Stimulated activated CD4-positive, alpha-beta T cell treated with anti-CD3 and anti-CD28 coated beads, Interleukin-2, amount 100 ng/mL, for 48 hours (primary cell): Measurements from ENCODE around the gene USP7.
"Not testable (repeated sequence)": the region's sequence is repeated elsewhere in the genome, so short reads cannot be mapped to it uniquely, and the experiment has no call there.

ENCODE experiments used
- DNase-seq, 2 donors: peaks; one replicate each; pipeline ENCODE4 v3.0.0-alpha.2; 2020

The USP7 gene

GRCh38 chr16:8898660-8899318 is 64.9 kb downstream of the USP7 start:
- DNase-seq = no peak

- no peak for DNase-seq
Observed at GRCh38 chr16:8894736-8895334, 68.9 kb downstream of the USP7 start.

DNA sequence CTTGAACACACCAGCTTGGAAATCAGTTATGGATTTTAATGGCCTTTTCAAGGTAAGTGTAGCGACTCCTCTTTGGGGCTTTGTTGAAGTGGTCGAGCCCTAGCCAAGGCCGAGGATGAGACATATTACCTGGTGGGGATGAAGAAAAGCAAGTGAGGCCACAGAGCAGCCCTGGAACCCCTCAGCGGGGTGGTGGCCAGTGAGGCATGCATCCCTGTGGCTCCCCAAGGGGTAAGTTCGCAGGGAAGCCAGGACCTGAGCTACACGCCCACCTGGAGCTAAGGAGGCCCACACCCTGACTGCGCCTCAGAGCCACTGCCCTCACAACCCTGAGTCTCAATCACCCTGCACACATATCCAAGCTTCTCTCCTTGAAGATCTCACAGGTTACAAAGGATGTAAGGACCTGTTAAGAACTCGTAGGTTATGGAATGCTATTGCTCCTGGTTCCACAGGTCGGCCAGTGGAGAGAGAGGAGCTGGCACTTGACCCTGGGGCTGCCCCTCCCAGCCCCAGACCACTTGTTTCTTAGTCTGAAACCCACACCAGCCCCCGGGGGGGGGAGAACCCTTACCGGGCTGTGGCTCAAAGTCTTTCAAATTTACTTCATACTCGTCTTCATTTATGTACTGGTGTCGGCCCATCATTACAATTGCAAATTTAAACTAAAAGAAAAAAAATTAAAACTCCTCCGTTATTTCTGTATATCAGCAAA is 69.6 kb downstream of the USP7 start:
- DNase-seq = no peak

DNA sequence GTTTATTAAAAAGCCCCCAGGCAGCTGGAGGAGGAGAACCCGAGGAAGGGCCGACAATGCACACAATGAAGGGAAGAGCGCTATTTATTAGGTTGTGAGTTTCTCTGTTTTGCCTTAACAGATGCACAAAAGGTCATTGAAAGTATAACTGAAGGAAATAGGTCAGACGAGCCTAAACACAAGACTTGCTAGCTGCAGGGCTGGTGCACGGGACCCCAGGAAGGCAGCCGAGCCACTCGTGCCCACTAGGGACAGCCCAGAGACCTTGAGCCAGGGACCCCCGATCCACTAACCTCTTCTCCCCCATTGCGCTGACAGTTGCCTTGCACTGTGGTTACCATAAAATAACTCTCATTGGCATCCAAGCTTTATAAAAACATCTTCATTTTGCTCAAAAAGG is 70.3 kb downstream of the USP7 start:
- no peak for DNase-seq

DNA sequence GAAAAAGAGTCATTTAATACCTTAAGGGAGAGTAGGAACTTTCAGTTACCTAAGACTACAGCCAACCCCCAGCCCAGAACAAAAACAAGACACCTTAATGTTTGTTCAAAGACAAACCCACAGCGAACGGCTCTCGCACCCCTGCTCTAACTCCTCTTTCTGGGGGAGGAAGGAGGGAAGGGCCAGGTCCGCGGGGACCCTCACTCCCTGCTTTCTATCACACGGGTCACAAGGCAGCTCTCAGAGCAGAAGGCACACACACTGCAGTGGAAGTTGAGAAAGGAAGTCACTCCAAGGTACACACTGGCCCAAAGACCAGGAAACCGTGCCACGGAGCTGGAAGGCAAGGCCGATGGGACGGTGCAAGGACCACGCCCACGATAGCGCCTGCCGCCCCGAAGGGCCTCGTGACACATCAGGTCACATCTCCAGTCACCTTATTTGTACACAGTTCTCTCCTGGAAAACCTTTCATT is 71.6 kb downstream of the USP7 start:
- DNase-seq = no peak

- no peak for DNase-seq
Observed at GRCh38 chr16:8890549-8890921, 73.2 kb downstream of the USP7 start.

DNA sequence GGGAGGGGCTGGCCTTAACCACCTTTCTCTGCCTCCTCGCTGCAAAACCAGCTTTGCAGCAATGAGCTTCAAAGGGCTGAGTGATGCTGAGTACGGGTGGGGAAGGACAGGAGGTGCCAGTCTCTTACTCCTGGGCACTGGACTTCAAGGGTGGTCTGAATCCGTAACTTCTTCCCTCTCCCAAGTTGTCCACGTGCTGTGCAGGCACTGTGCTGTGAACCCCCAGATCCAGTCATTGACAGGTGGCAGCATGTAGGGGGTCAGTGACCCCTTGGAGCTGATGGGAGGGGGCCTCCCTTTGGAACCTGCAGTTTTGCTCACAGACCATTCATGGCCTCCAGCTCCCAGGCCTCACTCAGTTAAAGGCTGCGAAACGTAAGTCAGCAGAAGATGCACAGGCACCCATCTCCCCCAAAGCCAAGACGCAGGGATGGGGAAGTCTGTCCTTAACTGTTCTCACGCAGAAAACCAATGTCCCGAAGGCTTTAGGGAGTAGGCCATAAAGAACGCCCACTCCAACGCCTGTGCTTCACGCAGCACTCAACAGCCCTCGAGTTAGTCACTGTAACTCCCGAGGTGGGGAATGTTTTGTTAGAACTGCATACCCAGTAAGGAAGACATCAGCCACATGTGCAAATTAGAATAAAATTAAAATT is 73.7 kb downstream of the USP7 start:
- no peak for DNase-seq

DNA sequence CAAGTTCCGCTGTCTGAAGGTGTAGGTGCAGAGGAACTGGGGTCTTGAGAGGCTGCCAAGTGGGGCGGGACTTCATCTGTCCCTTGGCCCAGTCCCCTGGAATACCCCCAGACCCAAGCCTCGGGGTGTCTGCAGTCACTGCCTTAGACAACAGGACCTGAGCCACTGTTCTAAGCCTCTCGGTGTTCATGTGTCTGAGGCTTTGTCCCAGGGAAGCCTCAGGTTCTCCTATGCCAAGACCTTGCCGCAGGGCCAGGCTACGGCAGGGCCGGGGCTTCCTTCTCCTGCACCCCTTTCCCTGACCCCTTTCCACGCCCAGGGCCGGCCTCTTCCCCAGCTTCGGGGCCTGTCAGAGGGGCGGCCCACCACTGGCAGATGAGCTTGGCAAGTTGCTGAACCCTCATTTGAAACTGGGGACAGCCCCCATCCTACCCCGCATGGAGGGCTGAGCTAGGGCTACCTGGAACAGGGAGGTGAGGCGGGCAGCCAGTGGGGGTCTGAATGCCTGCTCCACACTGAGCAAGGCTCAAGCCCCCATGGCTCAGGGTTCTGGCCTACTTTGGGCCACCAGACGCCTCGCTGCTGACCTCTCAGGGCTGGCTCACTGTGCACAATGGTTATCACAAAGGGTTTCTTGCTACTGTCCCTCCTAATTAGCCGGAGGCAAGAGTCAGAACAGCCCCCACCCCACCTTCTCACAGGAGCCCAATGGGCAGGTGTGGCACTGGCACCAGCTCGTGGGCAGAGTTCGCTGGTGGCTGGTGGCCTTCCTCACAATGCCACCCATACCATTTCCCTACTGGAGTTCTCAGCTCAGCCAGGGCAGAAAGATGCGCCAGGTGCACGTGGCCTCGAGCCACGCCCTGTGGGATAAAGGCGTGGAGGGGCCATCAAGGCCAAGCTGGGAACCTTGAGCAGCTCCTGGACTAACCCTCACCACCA is 74.5 kb downstream of the USP7 start:
- no peak for DNase-seq

GRCh38 chr16:8887952-8888560 is 75.7 kb downstream of the USP7 start:
- DNase-seq = no peak

- DNase-seq = no peak
Observed at GRCh38 chr16:8887431-8887765, 76.3 kb downstream of the USP7 start.

GRCh38 chr16:8886593-8887430 is 76.9 kb downstream of the USP7 start:
- no peak for DNase-seq

- no peak for DNase-seq
Observed at GRCh38 chr16:8885674-8886592, 77.8 kb downstream of the USP7 start.

GRCh38 chr16:8882725-8883377 is 80.9 kb downstream of the USP7 start:
- no peak for DNase-seq

GRCh38 chr16:8882041-8882617 is 81.6 kb downstream of the USP7 start, which contains the start of gene LITAFD:
Gene LITAFD, plus strand, starts transcription at chr16:8882351. Its CDS starts 2,005 bp downstream, at chr16:8884356.
- DNase-seq = no peak

DNA sequence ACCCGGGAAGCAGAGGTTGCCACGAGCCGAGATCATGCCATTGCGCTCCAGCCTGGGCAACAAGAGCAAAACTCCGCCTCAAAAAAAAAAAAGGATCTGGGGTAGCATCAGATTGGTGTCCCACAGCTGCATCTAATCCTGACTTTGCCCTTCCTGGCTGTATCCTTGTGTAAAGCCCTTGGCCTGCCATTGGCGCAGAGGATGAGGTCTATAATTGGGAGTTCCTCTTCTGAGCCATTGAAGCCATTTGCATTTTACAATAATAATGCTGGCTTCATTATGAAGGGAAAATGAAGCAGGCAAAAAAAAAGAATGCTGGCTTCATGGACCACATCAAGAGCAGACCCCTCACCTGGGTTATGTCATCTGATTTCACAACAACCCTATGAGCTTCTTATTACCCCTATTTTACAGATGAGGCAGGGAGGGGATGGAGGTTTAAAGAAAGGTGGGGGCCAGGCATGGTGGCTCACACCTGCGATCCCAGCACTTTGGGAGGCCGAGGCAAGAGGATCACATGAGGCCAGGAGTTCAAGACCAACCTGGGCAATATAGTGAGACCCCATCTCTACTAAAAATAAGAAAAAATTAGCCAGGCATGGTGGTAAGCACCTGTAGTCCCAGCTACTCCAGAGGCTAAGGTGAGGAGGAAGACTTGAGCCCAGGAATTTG is 82.7 kb downstream of the USP7 start:
- DNase-seq = no peak

GRCh38 chr16:8878523-8878911 is 85.2 kb downstream of the USP7 start:
- no peak for DNase-seq

DNA sequence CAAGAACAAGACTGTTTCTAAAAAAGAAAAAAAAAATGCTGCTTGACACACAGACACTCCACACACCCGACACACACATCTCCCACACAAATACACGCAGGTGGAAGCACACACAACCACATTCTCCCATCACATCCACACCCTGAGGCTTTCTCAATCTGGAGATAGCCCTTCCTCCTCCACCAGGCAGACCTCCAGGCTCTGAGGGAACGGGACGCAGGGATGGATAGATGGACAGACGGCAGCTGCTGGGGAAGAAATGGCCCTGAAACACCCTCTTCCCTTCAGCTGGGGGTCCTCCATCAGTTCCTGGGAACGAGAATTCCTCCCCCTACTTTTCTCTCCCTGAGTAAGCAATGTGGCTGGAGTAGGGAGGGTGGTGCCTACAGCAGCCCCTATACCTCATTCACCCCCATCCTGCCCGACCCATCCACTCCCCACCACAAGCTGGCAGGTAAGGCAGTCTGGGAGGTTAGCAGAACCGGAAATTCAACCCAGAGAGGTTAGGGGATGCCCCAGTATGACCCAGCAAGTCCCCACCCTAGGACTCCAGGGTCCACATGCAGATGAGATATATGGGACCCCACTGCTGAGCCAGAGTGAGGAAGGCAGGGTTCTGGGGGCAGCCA is 85.7 kb downstream of the USP7 start:
- DNase-seq = no peak

GRCh38 chr16:8875317-8875716 is 88.4 kb downstream of the USP7 start:
- not testable (repeated sequence) for DNase-seq
